Adrenal gland (tissue), 12 donors: ENCODE data around the gene FEZF2. TPM values are rescaled to one million over a fixed set of nuclear protein-coding genes. Genes with fewer than 3 reads are reported as not detected.

ENCODE experiments used
- DNase-seq, 7 donors: peaks; one replicate each; pipeline ENCODE4 v3.0.0-alpha.2; 2019 to 2020
- H3K27ac ChIP-seq, 5 donors: fragments of 200-600 bp; sonication (generic) in 4 of 5; 1 replicate in 3 of 5; 2 replicates in 2 of 5; pipeline versions ENCODE4 v1.5.1 to v1.8.0; 2016 to 2020; ENCODE audit warnings: mild to moderate bottlenecking in 1 of 5
- H3K27me3 ChIP-seq: fragments of 200-600 bp; 2 replicates; pipeline ENCODE4 v1.8.0; 2021
- H3K36me3 ChIP-seq, 2 donors: fragments of 200-600 bp; replicated peaks in 1 of 2; 1 replicate in 1 of 2; 2 replicates in 1 of 2; pipeline versions ENCODE4 v1.5.1 to v1.8.0; 2018 to 2022
- H3K4me1 ChIP-seq, 2 donors: fragments of 200-600 bp; replicated peaks in 1 of 2; 1 replicate in 1 of 2; 2 replicates in 1 of 2; pipeline versions ENCODE4 v1.5.1 to v1.8.0; 2018 to 2021
- H3K4me3 ChIP-seq, 4 donors: fragments of 200-600 bp; sonication (generic) in 3 of 4; one replicate each; pipeline ENCODE4 v1.5.1; 2016 to 2018
- H3K9me3 ChIP-seq, 3 donors: fragments of 200-600 bp; sonication (generic) in 1 of 3; replicated peaks in 1 of 3; 1 replicate in 2 of 3; 2 replicates in 1 of 3; pipeline versions ENCODE4 v1.5.1 to v1.8.0; 2016 to 2021
- POLR2A ChIP-seq, 2 donors: fragments of 450-650 bp; IDR thresholded peaks; one replicate each; pipeline ENCODE4 v1.6.1; 2017; ENCODE audit warnings: antibody characterized with exemption in 2 of 2, mild to moderate bottlenecking in 2 of 2, moderate library complexity in 1 of 2
- WGBS, 4 donors: extraction: QIAGEN DNeasy Blood & Tissue Kit in 2 of 4; methylation state at CpG; one replicate each; pipeline versions ENCODE4 v1.1.5 to v1.1.7; 2013 to 2017; 5-methylcytosine and 5-hydroxymethylcytosine counted together
- intact Hi-C, 2 donors: fragments of 100-400 bp; cut with DNase I; formaldehyde crosslinking; loops; one replicate each; pipeline versions ENCODE4 v1.14.1 to v1.15.0; 2022 to 2023
- polyA plus RNA-seq, 3 donors: library from polyadenylated mRNA; stranded (reverse); fragments of 200-250 nt in 2 of 3; fragments of 350-450 nt in 1 of 3; fragmentation: Illumina TruSeq in 1 of 3; extraction: RNeasy Lipid Tissue Mini Kit (QIAGEN cat#74804) in 1 of 3; gene quantifications; one replicate each; pipeline ENCODE4 v1.2.3, GENCODE V29; 2013 to 2014
- total RNA-seq, 9 donors: library from RNA; depleted of rRNA in 4 of 9; stranded (reverse); fragments of >200 nt in 4 of 9; fragments of 120-200 nt in 1 of 9; fragmentation: NEBNext Ultra II Directional in 1 of 9; extraction: Animal tissue kit (Norgen Biotek cat#: 25700) in 1 of 9; gene quantifications; one replicate each; pipeline versions ENCODE4 v1.1.0 to v1.2.4, GENCODE V29; 2013 to 2023
- TF ChIP-seq, protein P1 (sequence below), 6 experiments: fragments of 450-650 bp in 4 of 6; fragments of 200-600 bp in 2 of 6; sonication (generic) in 1 of 6; IDR thresholded peaks; 1 replicate in 5 of 6; 2 replicates in 1 of 6; pipeline versions ENCODE4 v1.5.1 to v1.8.0; 2016 to 2021; ENCODE audit warnings: antibody characterized with exemption in 6 of 6, mild to moderate bottlenecking in 2 of 6, moderate library complexity in 1 of 6
- donor health status: healthy with polysubstance abuse.
- donor health status: Bipolar disorder and iron deficiency.
- donor health status: DM: yes; HTN: yes; CAD: no.
- donor health status: DM: no; HTN: no; CAD: no.
- donor health status: DM: no; HTN: no; CAD: no.
- donor health status: DM: yes; HTN: yes; CAD: no.

Gene FEZF2
- total and polyA plus RNA-seq, 12 donors: not detected

DNA sequence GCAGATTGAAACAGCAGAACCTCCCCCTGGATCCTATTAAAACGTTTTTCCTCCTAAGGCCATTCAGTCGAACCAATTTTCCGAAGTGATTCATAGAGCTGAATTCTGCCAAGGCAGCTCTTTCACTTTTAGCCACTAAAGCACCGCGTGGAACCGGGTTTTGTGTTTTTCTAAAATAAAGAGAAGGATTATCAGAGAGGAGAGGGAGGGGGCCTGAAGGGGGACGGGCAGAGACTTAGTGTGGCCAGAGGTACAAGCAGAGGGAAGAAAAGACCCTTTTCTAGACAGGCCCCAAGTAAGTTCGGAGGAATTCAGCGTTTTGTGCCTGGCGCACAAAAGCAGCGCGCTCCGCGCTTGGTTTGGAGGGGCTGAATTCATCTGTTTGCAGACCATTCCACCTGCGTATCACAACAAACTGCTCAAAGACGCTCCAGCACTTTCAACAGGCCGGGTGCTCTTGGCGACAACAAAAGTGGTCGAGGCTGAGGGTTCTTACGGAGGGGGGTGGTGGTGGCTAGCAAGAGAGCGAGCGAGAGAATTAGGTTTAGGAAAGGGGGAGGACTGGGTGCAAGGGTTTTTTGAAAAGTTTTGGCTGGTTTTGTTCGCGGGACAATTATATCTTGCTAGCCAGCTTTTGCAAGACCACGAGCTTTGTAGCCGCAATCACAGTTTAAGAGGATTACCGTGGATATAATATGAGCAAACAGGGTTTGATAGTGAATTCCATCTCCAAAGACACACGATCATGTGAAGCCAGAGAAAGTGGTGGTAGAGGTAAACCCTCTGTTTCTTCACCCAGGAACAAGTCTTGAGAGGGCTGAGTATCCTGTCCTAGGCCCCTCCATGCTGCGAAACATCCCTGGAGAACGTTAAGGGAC, 1.2 kb upstream of the FEZF2 start:
- H3K27me3 ChIP-seq: peaks cover 92% of the 10 kb centered on the region
- 3 to 9% (median 4%) methylated on average over 29 to 30 of the region's 30 CpGs for WGBS, 4 donors
- no peaks in the 10 kb centered on the region for H3K36me3 ChIP-seq
- intact Hi-C loops: no loop called here
- H3K4me3 ChIP-seq: peak overlapping the region in 1 of 4 donors; percentile 33
- H3K4me1 ChIP-seq: peaks cover 0 to 6% of the 10 kb centered on the region in 2 donors
- TF ChIP-seq, protein P1, sequence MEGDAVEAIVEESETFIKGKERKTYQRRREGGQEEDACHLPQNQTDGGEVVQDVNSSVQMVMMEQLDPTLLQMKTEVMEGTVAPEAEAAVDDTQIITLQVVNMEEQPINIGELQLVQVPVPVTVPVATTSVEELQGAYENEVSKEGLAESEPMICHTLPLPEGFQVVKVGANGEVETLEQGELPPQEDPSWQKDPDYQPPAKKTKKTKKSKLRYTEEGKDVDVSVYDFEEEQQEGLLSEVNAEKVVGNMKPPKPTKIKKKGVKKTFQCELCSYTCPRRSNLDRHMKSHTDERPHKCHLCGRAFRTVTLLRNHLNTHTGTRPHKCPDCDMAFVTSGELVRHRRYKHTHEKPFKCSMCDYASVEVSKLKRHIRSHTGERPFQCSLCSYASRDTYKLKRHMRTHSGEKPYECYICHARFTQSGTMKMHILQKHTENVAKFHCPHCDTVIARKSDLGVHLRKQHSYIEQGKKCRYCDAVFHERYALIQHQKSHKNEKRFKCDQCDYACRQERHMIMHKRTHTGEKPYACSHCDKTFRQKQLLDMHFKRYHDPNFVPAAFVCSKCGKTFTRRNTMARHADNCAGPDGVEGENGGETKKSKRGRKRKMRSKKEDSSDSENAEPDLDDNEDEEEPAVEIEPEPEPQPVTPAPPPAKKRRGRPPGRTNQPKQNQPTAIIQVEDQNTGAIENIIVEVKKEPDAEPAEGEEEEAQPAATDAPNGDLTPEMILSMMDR (IDR thresholded peaks at IDR 0.05): no peak
- TF ChIP-seq POLR2A (IDR thresholded peaks at IDR 0.05): no peak
- H3K27ac ChIP-seq: no peak overlapping the region
- DNase-seq: no peak
- no peaks in the 10 kb centered on the region for H3K9me3 ChIP-seq

DNA sequence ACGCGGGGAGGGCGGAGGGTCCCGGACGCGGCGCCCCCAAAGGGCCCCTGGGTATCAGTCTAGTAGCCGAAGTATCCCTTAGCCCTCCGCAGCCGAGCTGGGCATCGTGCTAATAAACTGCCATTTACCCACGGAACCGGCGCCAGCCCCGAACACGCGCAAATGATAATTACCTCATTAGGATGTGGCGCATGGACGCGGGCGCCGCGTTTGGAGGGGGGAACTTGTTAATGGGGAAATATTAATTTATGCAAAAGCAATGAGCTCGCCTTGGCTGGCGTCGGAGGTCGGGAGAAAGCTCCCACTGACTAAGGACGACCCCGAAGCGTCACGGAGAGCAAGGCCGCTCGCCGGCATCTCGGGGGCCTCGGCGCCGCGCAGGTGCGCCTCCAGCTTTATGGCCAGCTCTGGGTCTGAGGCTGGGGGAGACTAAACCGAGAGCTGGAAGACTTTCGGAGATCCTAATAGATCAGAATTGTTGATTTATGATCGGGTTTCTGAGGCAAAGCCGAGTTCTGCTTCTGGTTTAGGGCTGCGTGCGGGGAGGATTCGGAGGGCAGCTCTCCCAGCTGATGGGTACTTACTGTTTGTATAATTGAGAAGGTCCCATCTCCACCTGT, 474 bp upstream of the FEZF2 start:
- H3K4me1 ChIP-seq: peaks cover 0 to 12% of the 10 kb centered on the region in 2 donors
- intact Hi-C loops: no loop called here
- no peaks in the 10 kb centered on the region for H3K9me3 ChIP-seq
- H3K27me3 ChIP-seq: peaks cover 92% of the 10 kb centered on the region
- peak overlapping the region in 1 of 4 donors; percentile 33 for H3K4me3 ChIP-seq
- DNase-seq: no peak
- WGBS, 4 donors: 2 to 4% (median 3%) methylated on average over 21 to 47 of the region's 47 CpGs
- TF ChIP-seq POLR2A (IDR thresholded peaks at IDR 0.05): no peak
- TF ChIP-seq, protein P1 (IDR thresholded peaks at IDR 0.05): no peak
- no peaks in the 10 kb centered on the region for H3K36me3 ChIP-seq
- H3K27ac ChIP-seq: no peak overlapping the region

DNA sequence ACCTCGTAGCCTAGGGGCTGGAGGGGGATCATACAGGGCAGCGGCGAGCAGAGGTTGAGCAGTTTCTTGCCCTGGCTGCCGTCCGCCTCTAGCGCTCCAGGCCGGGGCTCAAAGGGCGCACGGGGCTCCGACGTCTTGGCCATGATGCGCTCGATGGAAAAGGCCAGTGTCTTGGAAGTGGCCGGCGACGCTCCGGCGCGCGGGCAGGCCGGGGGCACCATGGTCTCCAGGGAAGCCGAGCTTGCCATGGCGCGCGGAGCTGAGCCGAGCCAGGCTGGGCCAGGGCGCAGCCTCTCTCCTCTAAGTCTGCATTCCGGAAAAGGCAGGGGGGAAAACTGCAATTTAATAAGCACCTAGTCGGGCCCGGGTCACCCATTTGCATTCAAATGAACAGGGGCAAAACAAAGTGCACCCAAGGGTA, 719 bp downstream of the FEZF2 start:
- Histone ChIP-seq H3K4me3 (no peak overlapping the region), H3K4me1 (peaks cover 0 to 19% of the 10 kb centered on the region in 2 donors), H3K9me3 (no peaks in the 10 kb centered on the region), H3K27me3 (peaks cover 96% of the 10 kb centered on the region), H3K27ac (no peak overlapping the region), H3K36me3 (no peaks in the 10 kb centered on the region)
- no peak for DNase-seq
- 0 to 2% (median 1%) methylated on average over 2 to 30 of the region's 30 CpGs for WGBS, 4 donors
- intact Hi-C loops: no loop called here
- TF ChIP-seq, protein P1 (IDR thresholded peaks at IDR 0.05): no peak
- no peak for TF ChIP-seq POLR2A (IDR thresholded peaks at IDR 0.05)

DNA sequence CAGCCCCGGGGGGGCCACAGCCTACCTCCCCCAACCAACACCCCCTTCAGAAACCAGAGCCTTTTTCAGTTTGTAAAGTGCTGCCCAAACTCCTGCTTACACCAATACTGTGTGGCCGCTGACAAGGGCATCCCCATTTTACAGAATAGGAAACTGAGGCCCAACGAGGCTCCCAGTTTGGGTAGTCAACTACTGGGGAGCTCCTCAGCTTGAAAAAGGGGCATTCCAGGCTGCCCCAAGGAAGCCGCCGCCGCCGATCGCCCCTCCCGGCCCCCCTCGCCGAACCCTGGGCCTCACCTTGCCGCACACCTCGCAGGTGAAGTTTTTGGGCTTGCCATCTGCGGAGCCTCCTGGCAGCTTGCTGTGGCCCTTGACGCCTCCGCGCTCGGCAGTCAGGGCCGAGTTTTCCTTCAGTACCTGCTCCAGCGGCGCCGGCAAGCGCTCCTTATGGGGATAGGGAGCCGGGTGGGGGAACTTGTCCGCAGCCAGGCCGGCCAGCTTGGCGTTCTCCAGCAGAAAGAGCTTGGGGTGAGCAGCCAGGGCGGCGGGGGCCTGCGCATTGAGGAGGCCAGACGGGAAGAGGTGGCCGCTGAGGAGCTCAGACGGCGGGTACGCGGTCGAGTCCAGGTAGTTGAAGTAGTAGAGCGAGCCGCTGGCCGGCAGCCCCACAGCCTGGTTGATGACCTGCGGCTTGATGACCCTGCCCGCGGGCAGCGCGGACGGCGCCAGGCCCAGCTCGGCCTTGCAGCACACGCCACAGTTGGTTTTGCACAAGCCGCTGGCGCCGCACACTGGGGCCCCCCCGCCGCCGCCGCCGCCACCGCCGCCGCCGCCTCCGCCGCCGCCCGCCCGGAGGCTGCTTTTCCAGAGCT, 1.4 kb downstream of the FEZF2 start:
- intact Hi-C loops: no loop called here
- 0 to 6% (median 3%) methylated on average over 3 to 66 of the region's 66 CpGs for WGBS, 4 donors
- H3K4me3 ChIP-seq: no peak overlapping the region

More for the DNA sequence above, 1.4 kb downstream of the FEZF2 start:
- peak in 1 of 7 donors; percentile 14 for DNase-seq
- H3K36me3 ChIP-seq: no peaks in the 10 kb centered on the region
- no peak overlapping the region for H3K27ac ChIP-seq
- no peaks in the 10 kb centered on the region for H3K9me3 ChIP-seq
- TF ChIP-seq, protein P1 (IDR thresholded peaks at IDR 0.05): no peak
- TF ChIP-seq POLR2A (IDR thresholded peaks at IDR 0.05): no peak
- peaks cover 96% of the 10 kb centered on the region for H3K27me3 ChIP-seq
- peaks cover 0 to 19% of the 10 kb centered on the region in 2 donors for H3K4me1 ChIP-seq
